Smooth muscle cell (in vitro differentiated cells): Measurements from ENCODE around the gene CTCFL. TPM values are rescaled to one million over a fixed set of nuclear protein-coding genes. Genes with fewer than 3 reads are reported as not detected.

Source experiments
- DNase-seq: peaks from one replicate; lab custom pipeline; 2025; ENCODE audit not compliant: unreplicated experiment; lab: John Stamatoyannopoulos, UW
- H2AFZ ChIP-seq: fragments of 200-600 bp; sonication (generic); 2 replicates; pipeline ENCODE4 v1.6.0; 2016; ENCODE audit warnings: antibody characterized with exemption, low read depth, mild to moderate bottlenecking
- H3F3A ChIP-seq: fragments of 200-600 bp; sonication (generic); 2 replicates; pipeline ENCODE4 v1.6.0; 2017; ENCODE audit warnings: antibody characterized with exemption, low read depth
- H3K27ac ChIP-seq: fragments of 200-600 bp; sonication (generic); 2 replicates; pipeline ENCODE4 v1.5.1; 2016; ENCODE audit warnings: low read depth, mild to moderate bottlenecking
- H3K27me3 ChIP-seq: fragments of 200-600 bp; sonication (generic); 2 replicates; pipeline ENCODE4 v1.6.1; 2016; ENCODE audit warnings: low read depth, mild to moderate bottlenecking
- H3K36me3 ChIP-seq: fragments of 200-600 bp; sonication (generic); 2 replicates; pipeline ENCODE4 v1.5.1; 2016; ENCODE audit warnings: low read depth
- H3K4me1 ChIP-seq: fragments of 200-600 bp; sonication (generic); 2 replicates; pipeline ENCODE4 v1.5.1; 2016; ENCODE audit warnings: low read depth
- H3K4me2 ChIP-seq: fragments of 200-600 bp; sonication (generic); 2 replicates; pipeline ENCODE4 v1.6.0; 2016; ENCODE audit warnings: mild to moderate bottlenecking
- H3K4me3 ChIP-seq: fragments of 200-600 bp; sonication (generic); 2 replicates; pipeline ENCODE4 v1.5.1; 2016; ENCODE audit warnings: mild to moderate bottlenecking
- H3K79me2 ChIP-seq: fragments of 200-600 bp; sonication (generic); 2 replicates; pipeline ENCODE4 v1.6.0; 2016; ENCODE audit warnings: low read depth, mild to moderate bottlenecking
- H3K9ac ChIP-seq: fragments of 200-600 bp; sonication (generic); 2 replicates; pipeline ENCODE4 v1.6.0; 2016; ENCODE audit warnings: low read depth
- H3K9me3 ChIP-seq: fragments of 200-600 bp; sonication (generic); replicated peaks from 2 replicates; pipeline ENCODE4 v1.5.1; 2016; ENCODE audit warnings: low read depth
- H4K20me1 ChIP-seq: fragments of 200-600 bp; sonication (generic); 2 replicates; pipeline ENCODE4 v1.6.0; 2016; ENCODE audit warnings: low read depth
- CTCF ChIP-seq: fragments of 200-600 bp; sonication (generic); IDR thresholded peaks from 2 replicates; pipeline ENCODE4 v1.5.1; 2017; ENCODE audit warnings: borderline replicate concordance, mild to moderate bottlenecking, antibody characterized with exemption; ENCODE audit not compliant: insufficient read depth, poor library complexity, severe bottlenecking
- WGBS: methylation state at CpG from one replicate; pipeline ENCODE4 v1.1.7; 2016; ENCODE audit warnings: low lambda C conversion rate; 5-methylcytosine and 5-hydroxymethylcytosine counted together
- polyA plus RNA-seq: library from polyadenylated mRNA; unstranded; fragments of >200 nt; fragmentation: Nextera tagmentation; extraction: Ambion mirVana; gene quantifications from 2 replicates; pipeline ENCODE4 v1.2.1, GENCODE V29; 2016
- total RNA-seq: library from RNA; depleted of rRNA; stranded (reverse); fragments of >200 nt; gene quantifications from 2 replicates; pipeline ENCODE4 v1.2.3, GENCODE V29; 2014

CTCFL gene
- total and polyA plus RNA-seq, 2 experiments from 2014 or later, result not detected

GRCh38 chr20:57508381-57508780 is 16.6 kb downstream of the CTCFL start:
- Histone ChIP-seq H3K4me1 (peaks cover 6% of the 10 kb centered on the region), H2AFZ (no peak overlapping the region), H4K20me1 (no peaks in the 10 kb centered on the region), H3K4me2 (no peak overlapping the region), H3K9ac (no peak overlapping the region), H3F3A (no peaks in the 10 kb centered on the region), H3K27me3 (no peaks in the 10 kb centered on the region), H3K36me3 (no peaks in the 10 kb centered on the region), H3K79me2 (no peaks in the 10 kb centered on the region), H3K9me3 (no peaks in the 10 kb centered on the region), H3K4me3 (no peak overlapping the region), H3K27ac (no peak overlapping the region)
- 55% methylated on average over 8 of the region's 8 CpGs for whole genome bisulfite sequencing
- TF ChIP-seq CTCF, result no peak
- no peak for DNase-seq

GRCh38 chr20:57507477-57507876 is 17.5 kb downstream of the CTCFL start:
- WGBS, result 92% methylated on average over 6 of the region's 6 CpGs
- DNase-seq, result no peak
- H3K4me3 ChIP-seq, result no peak overlapping the region
- peaks cover 6% of the 10 kb centered on the region for H3K4me1 ChIP-seq
- H3K9me3 ChIP-seq, result no peaks in the 10 kb centered on the region
- no peaks in the 10 kb centered on the region for H4K20me1 ChIP-seq
- no peak overlapping the region for H3K9ac ChIP-seq
- no peaks in the 10 kb centered on the region for H3F3A ChIP-seq
- no peak for TF ChIP-seq CTCF
- H3K27ac ChIP-seq, result no peak overlapping the region
- H3K36me3 ChIP-seq, result no peaks in the 10 kb centered on the region
- no peak overlapping the region for H2AFZ ChIP-seq
- no peaks in the 10 kb centered on the region for H3K79me2 ChIP-seq
- no peak overlapping the region for H3K4me2 ChIP-seq
- no peaks in the 10 kb centered on the region for H3K27me3 ChIP-seq

- Histone ChIP-seq H3K79me2 (no peaks in the 10 kb centered on the region), H3K9ac (no peak overlapping the region), H3F3A (no peaks in the 10 kb centered on the region), H3K36me3 (no peaks in the 10 kb centered on the region), H3K4me2 (no peak overlapping the region), H3K27ac (no peak overlapping the region), H3K27me3 (no peaks in the 10 kb centered on the region), H3K4me3 (no peak overlapping the region), H3K4me1 (peaks cover 11% of the 10 kb centered on the region), H3K9me3 (no peaks in the 10 kb centered on the region), H4K20me1 (no peaks in the 10 kb centered on the region), H2AFZ (no peak overlapping the region)
- WGBS, result 95% methylated on average over 6 of the region's 6 CpGs
- no peak for TF ChIP-seq CTCF
- DNase-seq, result no peak
Measured at GRCh38 chr20:57505979-57506378, 19.0 kb downstream of the CTCFL start.

DNA sequence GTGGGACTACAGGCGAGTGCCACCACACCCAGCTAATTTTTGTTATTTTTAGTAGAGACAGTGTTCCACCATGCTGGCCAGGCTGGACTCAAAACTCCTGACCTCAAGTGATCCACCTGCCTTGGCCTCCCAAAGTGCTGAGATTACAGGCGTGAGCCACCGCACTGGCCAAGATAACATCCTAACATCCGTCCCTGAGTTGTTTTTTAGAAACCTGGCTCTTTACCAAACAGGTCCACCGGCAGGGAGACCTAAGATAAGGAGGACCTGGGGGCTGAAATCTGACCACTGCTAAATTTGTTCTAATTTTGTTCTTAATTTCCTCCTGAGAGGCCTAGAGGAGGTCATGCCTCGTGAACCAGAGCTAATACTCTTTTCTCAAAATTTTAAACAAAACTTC is 20.5 kb downstream of the CTCFL start:
- H3K4me1 ChIP-seq, result peaks cover 11% of the 10 kb centered on the region
- no peak for TF ChIP-seq CTCF
- H3K27ac ChIP-seq, result no peak overlapping the region
- H2AFZ ChIP-seq, result no peak overlapping the region
- H3K4me2 ChIP-seq, result no peak overlapping the region
- 81% methylated on average over 6 of the region's 6 CpGs for WGBS
- no peaks in the 10 kb centered on the region for H3K36me3 ChIP-seq
- no peak overlapping the region for H3K4me3 ChIP-seq
- no peaks in the 10 kb centered on the region for H3K9me3 ChIP-seq
- H3K27me3 ChIP-seq, result no peaks in the 10 kb centered on the region
- no peaks in the 10 kb centered on the region for H3F3A ChIP-seq
- H3K79me2 ChIP-seq, result no peaks in the 10 kb centered on the region
- no peaks in the 10 kb centered on the region for H4K20me1 ChIP-seq
- no peak for DNase-seq
- no peak overlapping the region for H3K9ac ChIP-seq
